MCF 10A (cell line): ENCODE results near the gene XXYLT1. TPM values are rescaled to one million over a fixed set of nuclear protein-coding genes. Genes with fewer than 3 reads are reported as not detected.

Experiments
- BruUV-seq: library from RNA; stranded (reverse); fragments of 400-500 nt; replicated peaks from 2 replicates; lab custom pipeline; 2021; lab: Mats Ljungman, UMichigan
- CTCF ChIA-PET: fragments of 300-600 bp; sonication (Branson Sonifier 250); formaldehyde crosslinking; extraction: SDS; loops from one replicate; lab custom pipeline; 2021; ENCODE audit warnings: antibody characterized with exemption, inconsistent platforms; lab: Yijun Ruan, JAX
- POLR2A ChIA-PET: fragments of 300-600, 350-650 bp; sonication (Branson Sonifier 250); formaldehyde crosslinking; extraction: SDS; loops from one replicate; lab custom pipeline; 2020; ENCODE audit warnings: antibody characterized with exemption, inconsistent platforms; lab: Yijun Ruan, JAX
- DNase-seq: peaks from one replicate; pipeline ENCODE4 v3.0.0-alpha.2; 2018; ENCODE audit not compliant: unreplicated experiment
- H3K27ac Mint-ChIP-seq: one replicate; pipeline ENCODE4 v1.8.0; 2022; ENCODE audit warnings: mild to moderate bottlenecking, low read depth, mixed read lengths; ENCODE audit not compliant: unreplicated experiment
- H3K27me3 Mint-ChIP-seq: one replicate; pipeline ENCODE4 v1.8.0; 2022; ENCODE audit warnings: mixed read lengths; ENCODE audit not compliant: insufficient read depth, unreplicated experiment
- H3K36me3 Mint-ChIP-seq: one replicate; pipeline ENCODE4 v1.8.0; 2022; ENCODE audit warnings: mild to moderate bottlenecking, moderate library complexity, mixed read lengths; ENCODE audit not compliant: insufficient read depth, unreplicated experiment
- H3K4me1 Mint-ChIP-seq: one replicate; pipeline ENCODE4 v1.8.0; 2022; ENCODE audit warnings: mixed read lengths; ENCODE audit not compliant: insufficient read depth, unreplicated experiment
- H3K4me3 Mint-ChIP-seq: one replicate; pipeline ENCODE4 v1.8.0; 2022; ENCODE audit warnings: mild to moderate bottlenecking, moderate library complexity, mixed read lengths; ENCODE audit not compliant: unreplicated experiment
- H3K9me3 Mint-ChIP-seq: one replicate; pipeline ENCODE4 v1.8.0; 2022; ENCODE audit warnings: mixed read lengths; ENCODE audit not compliant: unreplicated experiment
- CTCF ChIP-seq: fragments of 200-600 bp; IDR thresholded peaks from one replicate; pipeline ENCODE4 v1.8.0; 2022; ENCODE audit warnings: antibody characterized with exemption, mild to moderate bottlenecking; ENCODE audit not compliant: unreplicated experiment
- intact Hi-C: fragments of 100-400 bp; cut with micrococcal nuclease; formaldehyde crosslinking; loops from 2 replicates; pipeline ENCODE4 v1.14.1; 2022
- total RNA-seq: library from RNA; stranded (reverse); gene quantifications from 2 replicates; pipeline ENCODE4 v1.2.3, GENCODE V29; 2022

The XXYLT1 gene
- total RNA-seq, 1 experiment from 2014 or later = 10.0 TPM

DNA sequence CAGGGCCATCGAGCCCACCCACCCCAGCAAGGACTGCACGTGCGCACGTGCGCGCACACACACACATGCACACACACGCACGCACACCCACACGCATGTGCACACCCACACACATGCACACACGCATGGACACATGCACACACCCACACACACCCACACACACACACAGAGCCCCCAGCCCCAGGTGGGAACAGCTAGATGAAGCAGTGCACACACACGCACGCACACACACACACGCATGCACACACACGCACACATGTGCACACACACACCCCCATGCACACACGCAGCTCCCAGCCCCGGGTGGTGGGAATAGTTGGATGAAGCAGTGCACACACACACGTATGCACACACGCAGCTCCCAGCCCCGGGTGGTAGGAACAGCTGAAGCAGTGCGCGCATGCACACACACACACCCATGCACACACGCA is 158.6 kb downstream of the XXYLT1 start:
- no peak for DNase-seq
- no peaks in the 10 kb centered on the region for H3K36me3 Mint-ChIP-seq
- ChIA-PET POLR2A (interaction anchor here (0.9 to 1.3 kb wide), 2 partner anchors 16 to 440 kb away, joined by 4 read pairs; partner anchors contain the start of gene LSG1), CTCF (interaction anchor here (1.1 kb wide), 1 partner anchor 438 kb away, joined by 3 read pairs; no protein-coding TSS in a partner anchor)
- H3K27ac Mint-ChIP-seq = no peak overlapping the region
- H3K27me3 Mint-ChIP-seq = no peaks in the 10 kb centered on the region
- TF ChIP-seq CTCF = no peak
- intact Hi-C loops = no loop called here
- H3K4me3 Mint-ChIP-seq = no peak overlapping the region
- H3K4me1 Mint-ChIP-seq = no peaks in the 10 kb centered on the region
- H3K9me3 Mint-ChIP-seq = no peaks in the 10 kb centered on the region
- BruUV-seq = no TSS peak

DNA sequence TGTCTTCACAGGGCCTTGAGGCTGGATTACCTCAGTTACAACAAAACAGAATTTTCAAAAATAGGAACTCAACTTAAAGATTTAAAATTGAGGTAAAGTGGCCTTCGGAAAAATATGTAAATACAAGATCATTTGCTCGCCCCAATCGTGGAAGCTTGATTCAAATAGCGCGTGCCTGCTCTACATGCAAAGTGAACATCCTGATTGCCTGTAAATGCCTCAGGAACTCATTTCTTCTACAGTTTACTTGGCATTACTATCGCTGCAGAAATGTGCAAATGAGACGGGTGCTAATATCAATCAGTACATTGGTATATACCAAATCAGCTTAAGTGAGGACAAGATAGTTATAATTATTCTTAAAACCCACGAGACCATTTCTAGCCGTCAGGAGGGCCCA is 159.2 kb downstream of the XXYLT1 start:
- DNase-seq = no peak
- ChIA-PET CTCF (interaction anchor here (1.1 kb wide), 1 partner anchor 437 kb away, joined by 3 read pairs; no protein-coding TSS in a partner anchor), POLR2A (no interaction called here)
- H3K9me3 Mint-ChIP-seq = no peaks in the 10 kb centered on the region
- H3K27ac Mint-ChIP-seq = no peak overlapping the region
- H3K36me3 Mint-ChIP-seq = no peaks in the 10 kb centered on the region
- BruUV-seq = no TSS peak
- intact Hi-C loops = no loop called here
- no peaks in the 10 kb centered on the region for H3K4me1 Mint-ChIP-seq
- no peak overlapping the region for H3K4me3 Mint-ChIP-seq
- TF ChIP-seq CTCF = no peak
- H3K27me3 Mint-ChIP-seq = no peaks in the 10 kb centered on the region

GRCh38 chr3:195111319-195111705 is 159.6 kb downstream of the XXYLT1 start:
- no peak for TF ChIP-seq CTCF
- DNase-seq = no peak
- no peaks in the 10 kb centered on the region for H3K36me3 Mint-ChIP-seq
- intact Hi-C loops = no loop called here
- BruUV-seq = no TSS peak
- H3K9me3 Mint-ChIP-seq = no peaks in the 10 kb centered on the region
- no peak overlapping the region for H3K4me3 Mint-ChIP-seq
- H3K27ac Mint-ChIP-seq = no peak overlapping the region
- peaks cover 3% of the 10 kb centered on the region for H3K4me1 Mint-ChIP-seq
- H3K27me3 Mint-ChIP-seq = no peaks in the 10 kb centered on the region
- POLR2A ChIA-PET = no interaction called here
- CTCF ChIA-PET = interaction anchor here (1.1 kb wide), 1 partner anchor 437 kb away, joined by 3 read pairs; no protein-coding TSS in a partner anchor

GRCh38 chr3:195110647-195111318 is 160.2 kb downstream of the XXYLT1 start:
- no peak for TF ChIP-seq CTCF
- DNase-seq = no peak

More at GRCh38 chr3:195110647-195111318, 160.2 kb downstream of the XXYLT1 start:
- intact Hi-C loops = no loop called here
- no TSS peak for BruUV-seq
- H3K4me1 Mint-ChIP-seq = peaks cover 6% of the 10 kb centered on the region
- no peaks in the 10 kb centered on the region for H3K9me3 Mint-ChIP-seq
- CTCF ChIA-PET = no interaction called here
- POLR2A ChIA-PET = no interaction called here
- no peaks in the 10 kb centered on the region for H3K36me3 Mint-ChIP-seq
- no peak overlapping the region for H3K27ac Mint-ChIP-seq
- H3K27me3 Mint-ChIP-seq = no peaks in the 10 kb centered on the region
- H3K4me3 Mint-ChIP-seq = no peak overlapping the region
